Upper lobe of left lung (tissue), 4 donors: ENCODE results near the gene FAM120B.

Experiments
- EP300 ChIP-seq, 4 donors: sonication (generic); formaldehyde crosslinking; IDR thresholded peaks; one replicate each; pipeline ENCODE4 v1.5.1; 2017; ENCODE audit warnings: antibody characterized with exemption in 4 of 4, control low read depth in 2 of 4
- POLR2A ChIP-seq, 4 donors: fragments of 450-650 bp; IDR thresholded peaks; one replicate each; pipeline ENCODE4 v1.5.1; 2016 to 2017; ENCODE audit warnings: antibody characterized with exemption in 4 of 4, mild to moderate bottlenecking in 2 of 4
- TF ChIP-seq, protein P1 (sequence below), 6 experiments: fragments of 450-650 bp in 4 of 6; fragments of 200-600 bp in 2 of 6; sonication (generic) in 2 of 6; IDR thresholded peaks; one replicate each; pipeline ENCODE4 v1.5.1; 2016 to 2019; ENCODE audit warnings: antibody characterized with exemption in 6 of 6

DNA sequence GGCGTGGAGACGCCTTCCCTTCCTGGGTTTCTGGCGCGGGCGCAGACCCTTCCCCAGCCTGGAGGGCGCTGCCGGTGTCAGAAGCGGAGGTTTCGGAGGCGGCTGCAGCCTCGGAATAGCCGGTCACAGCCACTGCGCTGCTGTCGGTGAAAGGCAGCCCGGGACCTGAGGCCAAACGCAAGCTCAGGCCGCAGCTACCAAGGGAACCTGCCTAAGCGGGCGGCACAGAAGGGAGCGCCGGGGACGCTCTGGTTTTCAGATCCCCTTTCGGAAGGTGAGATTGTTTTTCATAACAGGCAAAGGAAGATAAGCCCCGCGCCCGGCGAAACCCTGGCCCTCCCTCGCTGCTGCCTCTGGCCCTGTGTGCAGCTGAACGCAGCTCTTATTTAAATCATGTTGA lies 116.5 kb downstream of the FAM120B start:
- TF ChIP-seq, protein P1, sequence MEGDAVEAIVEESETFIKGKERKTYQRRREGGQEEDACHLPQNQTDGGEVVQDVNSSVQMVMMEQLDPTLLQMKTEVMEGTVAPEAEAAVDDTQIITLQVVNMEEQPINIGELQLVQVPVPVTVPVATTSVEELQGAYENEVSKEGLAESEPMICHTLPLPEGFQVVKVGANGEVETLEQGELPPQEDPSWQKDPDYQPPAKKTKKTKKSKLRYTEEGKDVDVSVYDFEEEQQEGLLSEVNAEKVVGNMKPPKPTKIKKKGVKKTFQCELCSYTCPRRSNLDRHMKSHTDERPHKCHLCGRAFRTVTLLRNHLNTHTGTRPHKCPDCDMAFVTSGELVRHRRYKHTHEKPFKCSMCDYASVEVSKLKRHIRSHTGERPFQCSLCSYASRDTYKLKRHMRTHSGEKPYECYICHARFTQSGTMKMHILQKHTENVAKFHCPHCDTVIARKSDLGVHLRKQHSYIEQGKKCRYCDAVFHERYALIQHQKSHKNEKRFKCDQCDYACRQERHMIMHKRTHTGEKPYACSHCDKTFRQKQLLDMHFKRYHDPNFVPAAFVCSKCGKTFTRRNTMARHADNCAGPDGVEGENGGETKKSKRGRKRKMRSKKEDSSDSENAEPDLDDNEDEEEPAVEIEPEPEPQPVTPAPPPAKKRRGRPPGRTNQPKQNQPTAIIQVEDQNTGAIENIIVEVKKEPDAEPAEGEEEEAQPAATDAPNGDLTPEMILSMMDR (IDR thresholded peaks at IDR 0.05), result no peak
- no peak for TF ChIP-seq POLR2A (IDR thresholded peaks at IDR 0.05)
- no peak for TF ChIP-seq EP300 (IDR thresholded peaks at IDR 0.05)
